Activated naive CD4-positive, alpha-beta T cell treated with anti-CD3 and anti-CD28 coated beads, Interleukin-2, amount 10 ng/mL, durations not matched to agents 7 days and 5 days (primary cell): ENCODE results near the gene NPRL2.
A peak's percentile ranks its signal among the peaks of the same experiment; 100 is the strongest.

ENCODE experiments used
- CTCF ChIA-PET: fragments of 350-600 bp; sonication (Branson Sonifier 250); formaldehyde crosslinking; loops from one replicate; lab custom pipeline; 2021; ENCODE audit warnings: antibody characterized with exemption; lab: Charles Lee
- DNase-seq: peaks from one replicate; pipeline ENCODE4 v3.0.0-alpha.2; 2020
- H3K27ac Mint-ChIP-seq: one replicate; pipeline ENCODE4 v1.8.0; 2021; ENCODE audit warnings: mild to moderate bottlenecking, moderate library complexity, mixed read lengths
- H3K27me3 Mint-ChIP-seq: one replicate; pipeline ENCODE4 v1.8.0; 2021; ENCODE audit warnings: mild to moderate bottlenecking, mixed read lengths
- H3K36me3 Mint-ChIP-seq: one replicate; pipeline ENCODE4 v1.8.0; 2021; ENCODE audit warnings: mixed read lengths
- H3K4me1 Mint-ChIP-seq: one replicate; pipeline ENCODE4 v1.8.0; 2021; ENCODE audit warnings: mixed read lengths
- H3K4me3 Mint-ChIP-seq: one replicate; pipeline ENCODE4 v1.8.0; 2021; ENCODE audit warnings: mild to moderate bottlenecking, moderate library complexity, mixed read lengths
- H3K9me3 Mint-ChIP-seq: one replicate; pipeline ENCODE4 v1.8.0; 2021; ENCODE audit warnings: mixed read lengths

NPRL2 gene

DNA sequence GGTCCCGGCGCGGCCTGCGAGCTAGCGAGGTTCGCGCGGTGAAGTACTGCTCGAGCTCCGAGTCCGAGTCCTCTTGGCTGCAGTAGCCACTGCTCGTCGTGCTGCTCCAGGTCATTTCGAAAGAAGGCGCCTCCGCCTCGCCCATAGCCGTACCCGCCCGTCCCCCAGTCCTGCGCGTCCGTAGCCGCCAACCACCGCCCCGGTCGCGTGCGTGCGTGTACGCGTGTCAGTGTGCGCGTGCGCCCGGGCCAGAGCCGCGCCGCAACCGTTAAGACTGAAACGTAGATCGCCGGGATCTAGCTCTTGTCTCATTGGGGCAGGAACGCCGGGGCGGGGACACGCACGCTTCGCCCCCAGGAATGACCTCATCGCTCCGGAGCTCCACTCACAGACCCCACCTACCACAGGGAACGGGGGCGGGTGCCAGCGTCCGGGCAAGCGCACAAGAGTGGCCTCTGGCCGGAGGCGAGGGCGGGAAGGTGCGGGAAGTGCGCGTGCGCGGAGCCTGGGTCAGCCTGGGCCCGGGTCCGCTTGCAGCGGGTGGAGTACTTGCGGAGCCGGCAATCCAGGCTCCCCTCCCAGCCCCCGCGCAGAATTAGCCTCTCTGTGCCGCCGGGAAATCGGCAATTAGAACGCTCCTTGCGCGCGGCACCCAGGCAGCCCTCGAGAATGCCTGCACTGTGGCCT, 13.3 kb downstream of the NPRL2 start:
- CTCF ChIA-PET: interaction anchor here (0.7 to 5.0 kb wide), 7 partner anchors 11 to 235 kb away, joined by 3 to 40 read pairs (median 5); partner anchors contain the start of genes CYB561D2, HYAL2 and NPRL2
- Mint-ChIP-seq H3K27me3 (no peaks in the 10 kb centered on the region), H3K36me3 (peaks cover 56% of the 10 kb centered on the region), H3K4me3 (peak overlapping the region; percentile 80), H3K9me3 (no peaks in the 10 kb centered on the region), H3K4me1 (peaks cover 66% of the 10 kb centered on the region), H3K27ac (peak overlapping the region; percentile 97)
- DNase-seq: peak; percentile 98

DNA sequence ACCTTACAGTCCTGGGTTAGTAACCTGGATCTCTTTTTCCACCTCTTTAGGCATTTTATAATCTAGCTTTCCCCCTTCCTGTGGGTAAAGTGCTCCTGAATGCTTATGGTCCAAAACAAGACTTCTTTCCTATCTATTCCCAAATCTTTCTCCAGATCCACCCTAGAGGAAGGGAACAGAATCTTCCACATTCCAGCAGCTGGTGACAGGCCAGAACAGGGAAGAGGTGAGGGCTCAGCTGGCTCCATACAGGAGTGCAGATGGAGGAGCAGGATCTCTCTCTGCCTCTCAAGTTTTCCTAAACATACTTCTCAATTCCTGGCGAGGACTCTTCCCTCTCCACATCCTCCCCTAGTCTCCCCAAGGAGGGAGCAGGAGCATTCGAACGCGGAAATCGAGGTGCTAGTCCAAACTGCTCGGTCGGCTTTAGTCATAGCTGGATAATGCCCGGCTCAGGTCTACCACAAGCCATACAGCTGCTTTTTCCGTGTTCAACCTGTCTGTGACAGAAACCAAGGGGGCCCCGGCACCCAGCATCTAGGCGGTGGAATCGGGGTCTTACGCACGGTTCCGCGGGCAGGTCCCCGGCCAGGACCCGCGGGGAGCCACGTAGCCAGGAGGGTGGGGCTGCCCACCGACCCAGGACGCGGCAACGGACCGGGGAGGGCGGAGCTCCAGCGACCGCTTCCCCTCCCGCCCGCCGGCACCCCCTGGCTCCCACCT, 14.0 kb downstream of the NPRL2 start:
- Mint-ChIP-seq H3K27ac (peak overlapping the region; percentile 97), H3K9me3 (no peaks in the 10 kb centered on the region), H3K4me1 (peaks cover 65% of the 10 kb centered on the region), H3K36me3 (peaks cover 61% of the 10 kb centered on the region), H3K27me3 (no peaks in the 10 kb centered on the region), H3K4me3 (peak overlapping the region; percentile 80)
- no peak for DNase-seq
- CTCF ChIA-PET: interaction anchor here (0.7 to 5.0 kb wide), 8 partner anchors 10 to 235 kb away, joined by 3 to 40 read pairs (median 4); partner anchors contain the start of genes CYB561D2, HYAL2 and NPRL2

DNA sequence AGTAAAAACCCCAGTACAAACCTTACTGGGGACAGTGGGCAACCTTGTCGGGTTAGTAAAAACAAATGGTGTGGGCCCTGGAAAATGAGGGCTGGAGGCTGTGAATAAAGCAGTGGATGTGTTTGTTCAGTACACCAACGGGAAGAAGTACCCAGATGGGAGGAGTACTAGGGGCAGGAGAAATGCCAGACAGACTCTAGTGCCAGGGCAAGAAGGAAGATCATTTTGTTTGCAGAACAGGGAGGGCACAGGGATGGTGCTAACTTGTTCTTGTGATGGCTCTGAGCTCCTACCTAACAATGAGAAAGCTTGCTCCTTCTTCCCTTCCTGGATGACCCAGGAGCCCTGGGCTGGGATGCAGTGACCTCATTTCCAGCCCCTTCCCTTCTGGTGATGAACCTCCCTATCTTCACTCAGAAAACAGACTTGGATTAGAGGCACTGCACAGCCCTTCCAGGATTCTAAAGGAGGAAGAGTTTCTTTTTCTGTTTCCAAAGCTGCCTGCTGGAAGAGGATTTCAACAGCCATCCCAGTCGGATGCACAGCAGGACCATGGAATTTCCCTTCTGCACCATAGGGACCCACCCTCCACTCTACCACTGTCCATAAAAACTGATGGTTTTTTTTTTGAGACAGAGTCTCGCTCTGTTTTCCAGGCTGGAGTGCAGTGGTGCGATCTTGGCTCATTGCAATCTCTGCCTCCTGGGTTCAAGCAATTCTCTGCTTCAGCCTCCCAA, 16.1 kb downstream of the NPRL2 start:
- H3K27ac Mint-ChIP-seq: peak overlapping the region; percentile 89
- peak overlapping the region; percentile 55 for H3K4me3 Mint-ChIP-seq
- H3K27me3 Mint-ChIP-seq: no peaks in the 10 kb centered on the region
- CTCF ChIA-PET: interaction anchor here (1.0 to 5.0 kb wide), 2 partner anchors 11 to 208 kb away, joined by 3 to 40 read pairs; partner anchors contain the start of gene HYAL2
- no peaks in the 10 kb centered on the region for H3K9me3 Mint-ChIP-seq
- peaks cover 52% of the 10 kb centered on the region for H3K4me1 Mint-ChIP-seq
- DNase-seq: no peak
- H3K36me3 Mint-ChIP-seq: peaks cover 73% of the 10 kb centered on the region

DNA sequence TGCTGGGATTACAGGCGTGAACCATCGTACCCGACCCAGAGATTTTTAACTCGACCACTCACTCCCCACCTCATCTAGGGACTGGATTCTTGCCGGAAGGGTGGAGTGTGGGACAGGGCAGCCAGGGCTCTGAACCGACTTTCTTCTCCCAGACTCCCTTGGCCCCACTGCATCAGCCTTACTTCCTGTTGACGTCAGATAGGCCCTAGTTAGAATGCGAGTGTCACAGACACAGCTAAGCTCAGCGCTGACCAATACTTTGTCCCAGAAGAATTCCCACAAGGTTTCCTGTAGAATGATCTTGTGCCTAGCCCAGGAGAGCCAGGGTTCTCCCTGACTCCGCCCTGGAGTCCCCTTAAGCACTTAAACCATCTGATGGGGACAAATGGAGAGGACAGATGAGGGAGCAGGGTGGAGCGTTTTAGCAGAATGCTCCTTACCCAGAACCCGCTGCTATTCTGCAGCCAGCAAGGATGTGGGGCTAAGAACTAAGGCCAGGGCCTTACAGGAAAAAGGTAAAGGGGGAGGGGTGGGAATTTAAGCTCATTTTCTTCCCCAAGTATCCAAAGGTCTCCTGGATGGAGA, 16.7 kb downstream of the NPRL2 start:
- Mint-ChIP-seq H3K27me3 (no peaks in the 10 kb centered on the region), H3K27ac (peak overlapping the region; percentile 89), H3K4me3 (peak overlapping the region; percentile 55), H3K4me1 (peaks cover 48% of the 10 kb centered on the region), H3K9me3 (no peaks in the 10 kb centered on the region), H3K36me3 (peaks cover 69% of the 10 kb centered on the region)
- DNase-seq: no peak
- CTCF ChIA-PET: interaction anchor here (1.0 to 5.0 kb wide), 2 partner anchors 10 to 209 kb away, joined by 3 to 40 read pairs; partner anchors contain the start of gene HYAL2

- Mint-ChIP-seq H3K27ac (no peak overlapping the region), H3K27me3 (no peaks in the 10 kb centered on the region)
- CTCF ChIA-PET: no interaction called here
These were observed 19.1 kb downstream of the NPRL2 start for GRCh38 chr3:50331364-50331907.

DNA sequence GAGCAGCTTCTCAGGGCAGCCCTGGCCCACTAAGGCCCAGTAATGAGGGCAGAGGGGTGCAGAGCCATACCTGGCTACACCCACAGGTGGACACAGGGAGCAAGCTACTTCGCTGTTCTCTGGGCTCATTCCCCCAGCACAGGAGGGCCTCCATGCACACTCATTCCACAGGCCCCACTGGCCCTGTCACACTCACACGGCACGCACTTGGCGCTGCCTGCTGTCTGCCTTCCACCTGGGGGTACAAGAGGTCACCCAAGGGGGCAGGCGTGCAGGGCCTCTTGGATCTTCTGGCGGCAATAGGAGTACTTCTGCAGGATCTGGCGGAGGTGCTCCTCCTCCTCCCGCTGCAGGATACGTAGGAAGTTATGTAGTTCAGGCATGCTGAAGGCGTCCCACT, 20.2 kb downstream of the NPRL2 start:
- Mint-ChIP-seq H3K9me3 (no peaks in the 10 kb centered on the region), H3K27ac (no peak overlapping the region), H3K4me3 (no peak overlapping the region), H3K27me3 (no peaks in the 10 kb centered on the region), H3K4me1 (peaks cover 50% of the 10 kb centered on the region), H3K36me3 (peaks cover 48% of the 10 kb centered on the region)
- no peak for DNase-seq
- CTCF ChIA-PET: interaction anchor here (0.9 kb wide), 1 partner anchor 9 kb away, joined by 4 read pairs; no protein-coding TSS in a partner anchor

More at GRCh38 chr3:50331364-50331907, 19.1 kb downstream of the NPRL2 start:
- Mint-ChIP-seq H3K9me3 (no peaks in the 10 kb centered on the region), H3K4me3 (no peak overlapping the region), H3K36me3 (peaks cover 58% of the 10 kb centered on the region), H3K4me1 (peaks cover 58% of the 10 kb centered on the region)
- DNase-seq: no peak

DNA sequence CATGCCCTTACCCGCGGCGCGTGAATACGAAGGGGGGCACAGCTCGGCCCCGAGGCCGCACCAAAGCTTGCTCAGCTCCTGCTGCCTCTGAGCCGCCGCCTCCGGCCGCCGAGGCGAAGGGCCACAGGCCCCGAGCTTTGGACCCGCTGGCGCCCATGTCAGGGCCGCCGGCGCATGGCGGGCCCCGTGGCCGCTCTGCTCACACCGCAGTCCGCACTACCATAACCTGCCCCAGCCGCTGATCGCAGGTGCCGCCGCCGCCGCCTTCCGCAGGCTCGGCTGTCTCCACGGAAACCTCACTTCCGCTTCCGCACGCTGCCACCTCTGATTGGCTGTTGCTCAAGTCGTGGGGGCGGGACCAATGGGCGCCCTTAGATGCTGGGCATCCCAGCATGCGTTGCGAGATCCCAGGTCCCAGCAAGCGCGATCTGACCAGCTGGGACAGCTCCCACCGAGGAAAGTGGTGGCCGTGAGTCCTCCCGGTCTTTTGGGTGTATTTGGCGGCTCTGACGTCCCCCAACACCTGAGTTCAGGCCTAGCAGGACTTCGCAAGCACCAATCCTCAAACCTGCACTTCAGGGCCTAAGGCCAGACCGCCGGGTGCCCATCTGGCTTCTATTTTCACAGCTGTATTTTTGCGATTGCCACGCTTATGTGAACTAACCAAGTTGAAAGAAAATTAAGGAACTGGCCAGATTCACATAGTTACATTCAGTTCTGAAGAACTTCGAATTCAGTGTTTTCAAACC, 22.5 kb downstream of the NPRL2 start, which contains the start of gene TUSC2:
TSS of gene TUSC2 (minus strand) at position 281 of the 749 bp plus-strand sequence. CDS start at position 157, 124 bp downstream.
- Mint-ChIP-seq H3K36me3 (peaks cover 35% of the 10 kb centered on the region), H3K9me3 (no peaks in the 10 kb centered on the region), H3K4me3 (peak within 1 kb of the TSS; percentile 93), H3K27ac (peak within 1 kb of the TSS; percentile 89), H3K4me1 (peaks cover 36% of the 10 kb centered on the region), H3K27me3 (no peaks in the 10 kb centered on the region)
- DNase-seq: peak; percentile 97
- CTCF ChIA-PET: interaction anchor here (0.9 to 2.4 kb wide), 5 partner anchors 9 to 133 kb away, joined by 3 to 8 read pairs (median 3); partner anchors contain the start of gene HYAL1

GRCh38 chr3:50327129-50327528, 23.4 kb downstream of the NPRL2 start:
- Mint-ChIP-seq H3K4me3 (peak overlapping the region; percentile 93), H3K27me3 (no peaks in the 10 kb centered on the region), H3K4me1 (peaks cover 31% of the 10 kb centered on the region), H3K36me3 (peaks cover 28% of the 10 kb centered on the region), H3K9me3 (no peaks in the 10 kb centered on the region), H3K27ac (peak overlapping the region; percentile 52)
- CTCF ChIA-PET: interaction anchor here (1.1 kb wide), 1 partner anchor 24 kb away, joined by 3 read pairs; the partner anchor contains the start of gene HYAL1
- no peak for DNase-seq

- Mint-ChIP-seq H3K4me1 (peaks cover 29% of the 10 kb centered on the region), H3K36me3 (peaks cover 22% of the 10 kb centered on the region), H3K27ac (no peak overlapping the region), H3K27me3 (no peaks in the 10 kb centered on the region), H3K4me3 (peak overlapping the region; percentile 93), H3K9me3 (no peaks in the 10 kb centered on the region)
- DNase-seq: no peak
- CTCF ChIA-PET: no interaction called here
These were observed 24.4 kb downstream of the NPRL2 start for GRCh38 chr3:50326182-50326541.

- peaks cover 30% of the 10 kb centered on the region for H3K4me1 Mint-ChIP-seq
- H3K27me3 Mint-ChIP-seq: no peaks in the 10 kb centered on the region
- peak overlapping the region; percentile 93 for H3K4me3 Mint-ChIP-seq
- DNase-seq: no peak
- H3K36me3 Mint-ChIP-seq: peaks cover 17% of the 10 kb centered on the region
- CTCF ChIA-PET: interaction anchor here (1.4 to 3.5 kb wide), 4 partner anchors 11 to 51 kb away, joined by 3 to 15 read pairs (median 14); partner anchors contain the start of genes CYB561D2 and NPRL2
- no peak overlapping the region for H3K27ac Mint-ChIP-seq
- no peaks in the 10 kb centered on the region for H3K9me3 Mint-ChIP-seq
These were observed 24.9 kb downstream of the NPRL2 start for GRCh38 chr3:50325497-50326181.

DNA sequence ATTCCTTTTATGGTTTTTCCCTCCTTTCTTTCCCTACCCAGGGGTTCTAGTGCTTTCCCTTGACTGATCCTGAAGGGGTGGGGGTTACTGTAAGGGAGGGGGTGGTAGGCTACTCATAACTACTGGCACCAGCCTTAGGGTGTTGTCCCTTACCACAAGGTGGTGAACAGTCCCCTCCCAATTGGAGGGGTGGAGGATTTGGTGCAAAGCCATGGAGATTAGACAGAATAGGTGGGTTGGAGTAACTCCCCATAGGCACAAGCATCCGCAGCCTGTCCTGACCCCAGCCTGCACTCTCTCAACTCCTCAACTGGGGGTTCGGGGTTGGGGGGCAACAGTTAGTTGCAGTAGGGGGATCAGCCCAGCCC, 25.5 kb downstream of the NPRL2 start:
- H3K27ac Mint-ChIP-seq: no peak overlapping the region
- DNase-seq: no peak
- H3K36me3 Mint-ChIP-seq: peaks cover 13% of the 10 kb centered on the region
- H3K9me3 Mint-ChIP-seq: no peaks in the 10 kb centered on the region
- H3K4me3 Mint-ChIP-seq: no peak overlapping the region
- H3K4me1 Mint-ChIP-seq: peaks cover 33% of the 10 kb centered on the region
- H3K27me3 Mint-ChIP-seq: no peaks in the 10 kb centered on the region
- CTCF ChIA-PET: interaction anchor here (1.0 to 3.5 kb wide), 11 partner anchors 10 to 134 kb away, joined by 3 to 40 read pairs (median 8); partner anchors contain the start of genes CYB561D2, GNAT1, HYAL3 and NAA80
